Camera-type eye (tissue), 1 donor: Measurements from ENCODE around the gene ADGRL4. TPM values are rescaled to one million over a fixed set of nuclear protein-coding genes. Genes with fewer than 3 reads are reported as not detected.

Experiments
- total RNA-seq: library from RNA; depleted of rRNA; stranded (reverse); fragments of >200 nt; gene quantifications from one replicate; pipeline ENCODE4 v1.2.3, GENCODE V29; 2014

Gene ADGRL4
- total RNA-seq, result 20.1 TPM

DNA sequence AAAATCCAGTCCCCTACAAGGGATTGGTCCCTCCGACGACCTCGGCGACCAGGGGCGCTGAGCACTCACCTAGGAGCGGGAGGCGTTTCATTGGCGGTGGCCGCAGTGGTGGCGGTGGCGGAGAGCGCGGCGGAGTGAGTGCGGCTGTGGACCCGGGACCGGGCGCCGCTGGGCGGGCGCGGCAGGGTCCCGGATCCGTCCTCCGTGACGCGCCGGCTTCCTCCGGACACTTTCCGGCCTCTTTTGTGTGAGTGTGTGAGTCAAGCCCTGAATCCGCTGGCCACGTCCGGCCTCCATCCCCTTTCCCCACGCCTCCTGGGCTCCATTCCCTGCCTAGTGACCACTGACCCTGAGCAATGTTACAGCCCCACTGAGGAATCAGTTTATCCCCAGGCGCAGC lies at the start of gene ADGRL4:
Gene ADGRL4, minus strand, starts transcription at position 167 of the 400 bp plus-strand sequence. Its CDS starts 76 bp downstream, at position 91.

